DOHH2 (cell line): ENCODE measurements around the gene TNRC6C.

Source experiments
- EZH2phosphoT487 ChIP-seq: fragments of 200-600 bp; sonication (generic); IDR thresholded peaks from 2 replicates; pipeline ENCODE4 v1.6.1; 2017; ENCODE audit warnings: borderline replicate concordance, mild to moderate bottlenecking, antibody characterized with exemption, low read length, moderate library complexity, mixed read lengths
- TF ChIP-seq, protein P1 (sequence below): fragments of 200-600 bp; sonication (generic); IDR thresholded peaks from one replicate; pipeline ENCODE4 v1.5.1; 2014; ENCODE audit warnings: antibody characterized with exemption, mild to moderate bottlenecking, low read depth, low read length; ENCODE audit not compliant: poor library complexity, severe bottlenecking

DNA sequence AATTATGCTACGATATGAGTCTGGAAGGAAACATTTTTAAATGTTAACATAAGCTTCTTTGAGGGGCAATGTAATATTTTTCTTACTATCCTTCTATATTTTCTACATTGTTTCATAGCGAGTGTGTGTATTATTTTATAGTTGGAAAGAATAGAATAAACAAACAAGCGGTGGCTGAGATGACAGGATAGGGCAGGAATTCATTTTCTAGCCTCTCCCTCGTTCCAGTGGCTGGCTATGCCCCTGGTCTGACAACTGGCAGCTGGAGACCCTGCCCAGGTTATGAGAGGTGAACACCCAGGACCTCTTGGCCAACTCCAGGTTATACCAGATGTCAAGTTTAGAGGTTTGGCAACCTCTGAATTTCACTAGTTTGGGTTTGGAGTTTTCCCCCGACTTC lies 14.5 kb upstream of the TNRC6C start:
- TF ChIP-seq, protein P1, sequence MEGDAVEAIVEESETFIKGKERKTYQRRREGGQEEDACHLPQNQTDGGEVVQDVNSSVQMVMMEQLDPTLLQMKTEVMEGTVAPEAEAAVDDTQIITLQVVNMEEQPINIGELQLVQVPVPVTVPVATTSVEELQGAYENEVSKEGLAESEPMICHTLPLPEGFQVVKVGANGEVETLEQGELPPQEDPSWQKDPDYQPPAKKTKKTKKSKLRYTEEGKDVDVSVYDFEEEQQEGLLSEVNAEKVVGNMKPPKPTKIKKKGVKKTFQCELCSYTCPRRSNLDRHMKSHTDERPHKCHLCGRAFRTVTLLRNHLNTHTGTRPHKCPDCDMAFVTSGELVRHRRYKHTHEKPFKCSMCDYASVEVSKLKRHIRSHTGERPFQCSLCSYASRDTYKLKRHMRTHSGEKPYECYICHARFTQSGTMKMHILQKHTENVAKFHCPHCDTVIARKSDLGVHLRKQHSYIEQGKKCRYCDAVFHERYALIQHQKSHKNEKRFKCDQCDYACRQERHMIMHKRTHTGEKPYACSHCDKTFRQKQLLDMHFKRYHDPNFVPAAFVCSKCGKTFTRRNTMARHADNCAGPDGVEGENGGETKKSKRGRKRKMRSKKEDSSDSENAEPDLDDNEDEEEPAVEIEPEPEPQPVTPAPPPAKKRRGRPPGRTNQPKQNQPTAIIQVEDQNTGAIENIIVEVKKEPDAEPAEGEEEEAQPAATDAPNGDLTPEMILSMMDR, result no peak
- TF ChIP-seq EZH2phosphoT487, result no peak
